Measurements from ENCODE around the gene SLC26A3. TPM values are rescaled to one million over a fixed set of nuclear protein-coding genes. Genes with fewer than 3 reads are reported as not detected.

Gene SLC26A3
- total RNA-seq, 4 donors from 2014 or later: 0.33 to 0.85 TPM; not detected in 2

- no peak for TF ChIP-seq CTCF (IDR thresholded peaks at IDR 0.05; ENCODE audit: low read depth)
Measured at GRCh38 chr7:107813524-107813923, 10.5 kb upstream of the SLC26A3 start.

- no peak for TF ChIP-seq CTCF (IDR thresholded peaks at IDR 0.05; ENCODE audit: low read depth)
Measured at GRCh38 chr7:107811934-107812333, 8.9 kb upstream of the SLC26A3 start.

- TF ChIP-seq CTCF (IDR thresholded peaks at IDR 0.05; ENCODE audit: low read depth): no peak
Measured at GRCh38 chr7:107810626-107811025, 7.6 kb upstream of the SLC26A3 start.

- no peak for TF ChIP-seq CTCF (IDR thresholded peaks at IDR 0.05; ENCODE audit: low read depth)
Measured at GRCh38 chr7:107809179-107809578, 6.2 kb upstream of the SLC26A3 start.

GRCh38 chr7:107799647-107800264 lies 3.3 kb downstream of the SLC26A3 start:
- TF ChIP-seq CTCF (IDR thresholded peaks at IDR 0.05; ENCODE audit: low read depth): no peak

GRCh38 chr7:107792364-107792763 lies 10.7 kb downstream of the SLC26A3 start:
- TF ChIP-seq CTCF (IDR thresholded peaks at IDR 0.05; ENCODE audit: low read depth): no peak

GRCh38 chr7:107789647-107790046 lies 13.4 kb downstream of the SLC26A3 start:
- no peak for TF ChIP-seq CTCF (IDR thresholded peaks at IDR 0.05; ENCODE audit: low read depth)
